PFSK-1 (cell line): ENCODE results near the gene SMG6.

Experiments used
- POLR2AphosphoS5 ChIP-seq: IDR thresholded peaks from 2 replicates; pipeline ENCODE4 v1.6.1; 2012; ENCODE audit warnings: low read depth, mild to moderate bottlenecking, control low read depth, low read length, moderate library complexity
- SIN3A ChIP-seq: IDR thresholded peaks from 2 replicates; pipeline ENCODE4 v1.6.1; 2012; ENCODE audit warnings: mild to moderate bottlenecking, low read length, moderate library complexity, borderline replicate concordance; ENCODE audit not compliant: insufficient read depth
- TF ChIP-seq, protein P1 (sequence below), 2 experiments: IDR thresholded peaks; 2 replicates each; pipeline versions ENCODE4 v1.6.1 to v1.8.0; 2011 to 2012; ENCODE audit warnings: low read depth in 2 of 2, low read length in 2 of 2, control low read depth in 1 of 2, inconsistent platforms in 1 of 2, mild to moderate bottlenecking in 1 of 2, moderate library complexity in 1 of 2; ENCODE audit not compliant: insufficient read depth in 1 of 2

DNA sequence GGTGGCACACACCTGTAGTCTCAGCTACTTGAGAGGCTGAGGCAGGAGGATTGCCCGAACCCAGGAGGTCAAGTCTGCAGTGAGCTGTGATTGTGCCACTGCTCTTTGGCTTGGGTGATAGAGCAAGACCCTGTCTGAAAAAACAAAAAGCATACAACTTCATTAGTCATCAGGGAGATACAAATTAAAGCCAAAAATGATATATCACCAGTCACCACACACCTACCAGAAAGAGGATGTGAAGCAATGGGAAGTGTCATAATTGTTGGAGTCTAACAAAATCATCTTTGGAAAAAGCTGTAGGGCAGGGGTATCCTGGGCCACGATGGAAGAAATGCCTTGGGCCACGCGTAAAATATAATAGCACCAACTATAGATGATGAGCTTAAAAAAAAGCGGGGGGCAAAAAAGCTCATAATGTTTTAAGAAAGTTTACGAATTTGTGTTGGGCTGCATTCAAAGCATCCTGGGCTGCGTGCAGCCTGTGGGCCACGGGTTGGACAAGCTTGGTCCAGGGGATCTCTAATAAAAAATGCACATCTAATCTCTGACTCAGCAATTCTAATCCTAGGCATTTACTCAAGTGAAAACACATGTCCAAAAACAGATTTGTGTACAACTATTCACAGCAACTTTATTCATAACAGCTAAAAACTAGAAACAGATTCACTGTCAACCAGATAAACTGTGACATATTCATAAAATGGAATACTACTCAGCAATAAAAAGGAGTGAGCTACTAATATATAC is 182.8 kb downstream of the SMG6 start:
- TF ChIP-seq, protein P1, sequence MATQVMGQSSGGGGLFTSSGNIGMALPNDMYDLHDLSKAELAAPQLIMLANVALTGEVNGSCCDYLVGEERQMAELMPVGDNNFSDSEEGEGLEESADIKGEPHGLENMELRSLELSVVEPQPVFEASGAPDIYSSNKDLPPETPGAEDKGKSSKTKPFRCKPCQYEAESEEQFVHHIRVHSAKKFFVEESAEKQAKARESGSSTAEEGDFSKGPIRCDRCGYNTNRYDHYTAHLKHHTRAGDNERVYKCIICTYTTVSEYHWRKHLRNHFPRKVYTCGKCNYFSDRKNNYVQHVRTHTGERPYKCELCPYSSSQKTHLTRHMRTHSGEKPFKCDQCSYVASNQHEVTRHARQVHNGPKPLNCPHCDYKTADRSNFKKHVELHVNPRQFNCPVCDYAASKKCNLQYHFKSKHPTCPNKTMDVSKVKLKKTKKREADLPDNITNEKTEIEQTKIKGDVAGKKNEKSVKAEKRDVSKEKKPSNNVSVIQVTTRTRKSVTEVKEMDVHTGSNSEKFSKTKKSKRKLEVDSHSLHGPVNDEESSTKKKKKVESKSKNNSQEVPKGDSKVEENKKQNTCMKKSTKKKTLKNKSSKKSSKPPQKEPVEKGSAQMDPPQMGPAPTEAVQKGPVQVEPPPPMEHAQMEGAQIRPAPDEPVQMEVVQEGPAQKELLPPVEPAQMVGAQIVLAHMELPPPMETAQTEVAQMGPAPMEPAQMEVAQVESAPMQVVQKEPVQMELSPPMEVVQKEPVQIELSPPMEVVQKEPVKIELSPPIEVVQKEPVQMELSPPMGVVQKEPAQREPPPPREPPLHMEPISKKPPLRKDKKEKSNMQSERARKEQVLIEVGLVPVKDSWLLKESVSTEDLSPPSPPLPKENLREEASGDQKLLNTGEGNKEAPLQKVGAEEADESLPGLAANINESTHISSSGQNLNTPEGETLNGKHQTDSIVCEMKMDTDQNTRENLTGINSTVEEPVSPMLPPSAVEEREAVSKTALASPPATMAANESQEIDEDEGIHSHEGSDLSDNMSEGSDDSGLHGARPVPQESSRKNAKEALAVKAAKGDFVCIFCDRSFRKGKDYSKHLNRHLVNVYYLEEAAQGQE (IDR thresholded peaks at IDR 0.05; ENCODE audit: insufficient read depth in 1 of 2, low read depth in 2 of 2, low read length in 2 of 2) = no peak
- no peak for TF ChIP-seq POLR2AphosphoS5
- TF ChIP-seq SIN3A = no peak
